Mucosa of rectum (tissue), 2 donors: ENCODE results near the gene IPCEF1.

Experiments used
- H3K27ac ChIP-seq, 2 donors: one replicate each; pipeline ENCODE4 v1.7.0; 2013; ENCODE audit warnings: inconsistent platforms in 2 of 2, low read depth in 2 of 2, low read length in 2 of 2
- H3K27me3 ChIP-seq, 2 donors: one replicate each; pipeline ENCODE4 v1.7.0; 2013; ENCODE audit warnings: low read length in 2 of 2; ENCODE audit not compliant: control insufficient read depth in 2 of 2, insufficient read depth in 2 of 2
- H3K36me3 ChIP-seq, 2 donors: one replicate each; pipeline ENCODE4 v1.7.0; 2013; ENCODE audit warnings: low read length in 2 of 2; ENCODE audit not compliant: control insufficient read depth in 2 of 2, insufficient read depth in 2 of 2
- H3K4me1 ChIP-seq, 2 donors: one replicate each; pipeline ENCODE4 v1.7.0; 2013; ENCODE audit warnings: low read length in 2 of 2, mild to moderate bottlenecking in 1 of 2; ENCODE audit not compliant: control insufficient read depth in 2 of 2, insufficient read depth in 2 of 2
- H3K4me3 ChIP-seq, 2 donors: one replicate each; pipeline ENCODE4 v1.7.0; 2013; ENCODE audit warnings: low read length in 2 of 2
- H3K9ac ChIP-seq, 2 donors: one replicate each; pipeline ENCODE4 v1.7.0; 2013; ENCODE audit warnings: low read length in 2 of 2, low read depth in 1 of 2, mild to moderate bottlenecking in 1 of 2
- H3K9me3 ChIP-seq, 2 donors: one replicate each; pipeline ENCODE4 v1.7.0; 2013; ENCODE audit warnings: low read length in 2 of 2; ENCODE audit not compliant: control insufficient read depth in 2 of 2
- donor health status: healthy.
- donor health status: Normal muscosa, but diverticular disease.

Gene IPCEF1

GRCh38 chr6:154230393-154230792 is 126.2 kb downstream of the IPCEF1 start:
- Histone ChIP-seq H3K9me3 (no peaks in the 10 kb centered on the region), H3K4me1 (peaks cover 0 to 4% of the 10 kb centered on the region in 2 donors), H3K27me3 (no peaks in the 10 kb centered on the region), H3K4me3 (no peak overlapping the region), H3K9ac (no peak overlapping the region), H3K27ac (no peak overlapping the region), H3K36me3 (no peaks in the 10 kb centered on the region)

GRCh38 chr6:154229786-154230185 is 126.8 kb downstream of the IPCEF1 start:
- peak overlapping the region in 1 of 2 donors; percentile 42 for H3K4me3 ChIP-seq
- H3K9me3 ChIP-seq, result no peaks in the 10 kb centered on the region
- H3K9ac ChIP-seq, result no peak overlapping the region
- no peaks in the 10 kb centered on the region for H3K27me3 ChIP-seq
- no peak overlapping the region for H3K27ac ChIP-seq
- peaks cover 0 to 4% of the 10 kb centered on the region in 2 donors for H3K4me1 ChIP-seq
- H3K36me3 ChIP-seq, result no peaks in the 10 kb centered on the region

- no peaks in the 10 kb centered on the region for H3K36me3 ChIP-seq
- peaks cover 0 to under 1% of the 10 kb centered on the region in 2 donors for H3K4me1 ChIP-seq
- no peak overlapping the region for H3K9ac ChIP-seq
- H3K27ac ChIP-seq, result no peak overlapping the region
- no peaks in the 10 kb centered on the region for H3K9me3 ChIP-seq
- H3K4me3 ChIP-seq, result no peak overlapping the region
- no peaks in the 10 kb centered on the region for H3K27me3 ChIP-seq
These were observed 128.1 kb downstream of the IPCEF1 start for GRCh38 chr6:154228521-154228905.

GRCh38 chr6:154227862-154228520 is 128.6 kb downstream of the IPCEF1 start:
- Histone ChIP-seq H3K27ac (no peak overlapping the region), H3K4me3 (no peak overlapping the region), H3K9ac (no peak overlapping the region), H3K27me3 (no peaks in the 10 kb centered on the region), H3K4me1 (no peaks in the 10 kb centered on the region), H3K36me3 (no peaks in the 10 kb centered on the region), H3K9me3 (no peaks in the 10 kb centered on the region)

GRCh38 chr6:154226461-154226860 is 130.1 kb downstream of the IPCEF1 start:
- H3K4me3 ChIP-seq, result no peak overlapping the region

GRCh38 chr6:154223296-154223695 is 133.3 kb downstream of the IPCEF1 start:
- Histone ChIP-seq H3K4me3 (no peak overlapping the region), H3K4me1 (no peaks in the 10 kb centered on the region), H3K27ac (no peak overlapping the region), H3K27me3 (no peaks in the 10 kb centered on the region), H3K9ac (no peak overlapping the region), H3K36me3 (no peaks in the 10 kb centered on the region), H3K9me3 (no peaks in the 10 kb centered on the region)

More at GRCh38 chr6:154226461-154226860, 130.1 kb downstream of the IPCEF1 start:
- Histone ChIP-seq H3K9ac (no peak overlapping the region), H3K27me3 (no peaks in the 10 kb centered on the region), H3K36me3 (no peaks in the 10 kb centered on the region), H3K9me3 (no peaks in the 10 kb centered on the region), H3K27ac (no peak overlapping the region), H3K4me1 (no peaks in the 10 kb centered on the region)

- Histone ChIP-seq H3K9ac (no peak overlapping the region), H3K27ac (no peak overlapping the region), H3K36me3 (no peaks in the 10 kb centered on the region), H3K27me3 (no peaks in the 10 kb centered on the region), H3K4me1 (no peaks in the 10 kb centered on the region), H3K9me3 (no peaks in the 10 kb centered on the region), H3K4me3 (no peak overlapping the region)
These were observed 133.9 kb downstream of the IPCEF1 start for GRCh38 chr6:154222716-154223115.

- H3K9me3 ChIP-seq, result no peaks in the 10 kb centered on the region
- no peak overlapping the region for H3K4me3 ChIP-seq
- no peak overlapping the region for H3K9ac ChIP-seq
- H3K36me3 ChIP-seq, result no peaks in the 10 kb centered on the region
- H3K4me1 ChIP-seq, result no peaks in the 10 kb centered on the region
- H3K27ac ChIP-seq, result no peak overlapping the region
- H3K27me3 ChIP-seq, result no peaks in the 10 kb centered on the region
These were observed 137.4 kb downstream of the IPCEF1 start for GRCh38 chr6:154219250-154219649.

- no peaks in the 10 kb centered on the region for H3K27me3 ChIP-seq
- H3K4me1 ChIP-seq, result no peaks in the 10 kb centered on the region
- no peaks in the 10 kb centered on the region for H3K9me3 ChIP-seq
- no peak overlapping the region for H3K27ac ChIP-seq
- no peak overlapping the region for H3K9ac ChIP-seq
- H3K36me3 ChIP-seq, result no peaks in the 10 kb centered on the region
- H3K4me3 ChIP-seq, result no peak overlapping the region
These were observed 137.8 kb downstream of the IPCEF1 start for GRCh38 chr6:154218787-154219186.

GRCh38 chr6:154218301-154218700 is 138.3 kb downstream of the IPCEF1 start:
- no peak overlapping the region for H3K9ac ChIP-seq
- no peak overlapping the region for H3K4me3 ChIP-seq
- no peaks in the 10 kb centered on the region for H3K27me3 ChIP-seq
- H3K27ac ChIP-seq, result no peak overlapping the region
- H3K36me3 ChIP-seq, result no peaks in the 10 kb centered on the region
- H3K4me1 ChIP-seq, result no peaks in the 10 kb centered on the region
- no peaks in the 10 kb centered on the region for H3K9me3 ChIP-seq
